HepG2 (cell line): Measurements from ENCODE around the gene C2orf78. TPM values are rescaled to one million over a fixed set of nuclear protein-coding genes. Genes with fewer than 3 reads are reported as not detected.

Experiments
- FOXK1 ChIP-seq: sonication (generic); formaldehyde crosslinking; IDR thresholded peaks from 2 replicates; pipeline ENCODE4 v1.4.0; 2020; ENCODE audit warnings: low read depth, missing genetic modification reagents, borderline replicate concordance
- HCFC1 ChIP-seq: fragments of 150-350 bp; IDR thresholded peaks from 2 replicates; pipeline ENCODE4 v1.6.1; 2014; ENCODE audit warnings: low read depth, low read length
- HDAC6 ChIP-seq: fragments of 200-600 bp; sonication (generic); IDR thresholded peaks from 2 replicates; pipeline ENCODE4 v1.7.0; 2017; ENCODE audit warnings: mild to moderate bottlenecking, antibody characterized with exemption, low read length, low read depth
- IRX3 ChIP-seq: sonication (generic); formaldehyde crosslinking; IDR thresholded peaks from 2 replicates; pipeline ENCODE4 v1.8.1; 2023; ENCODE audit warnings: mild to moderate bottlenecking, low read depth, missing genetic modification reagents, borderline replicate concordance
- KDM5A ChIP-seq: fragments of 200-600 bp; sonication (generic); IDR thresholded peaks from 2 replicates; pipeline ENCODE4 v1.7.0; 2018; ENCODE audit warnings: antibody characterized with exemption, mild to moderate bottlenecking, low read length, borderline replicate concordance
- SATB2 ChIP-seq: sonication (generic); formaldehyde crosslinking; IDR thresholded peaks from 2 replicates; pipeline ENCODE4 v1.5.0; 2020; ENCODE audit warnings: missing genetic modification reagents
- TAF1 ChIP-seq: sonication (generic); formaldehyde crosslinking; IDR thresholded peaks from 2 replicates; pipeline ENCODE4 v1.4.0; 2020; ENCODE audit warnings: missing genetic modification reagents
- TARDBP ChIP-seq: sonication (generic); formaldehyde crosslinking; IDR thresholded peaks from 2 replicates; pipeline ENCODE4 v1.8.0; 2022; ENCODE audit warnings: mild to moderate bottlenecking, missing genetic modification reagents
- THYN1 ChIP-seq: sonication (generic); formaldehyde crosslinking; IDR thresholded peaks from 2 replicates; pipeline ENCODE4 v1.8.1; 2023; ENCODE audit warnings: low read depth, mild to moderate bottlenecking, moderate library complexity, missing genetic modification reagents, borderline replicate concordance
- ZFP37 ChIP-seq: sonication (generic); formaldehyde crosslinking; IDR thresholded peaks from 2 replicates; pipeline ENCODE4 v1.4.0; 2020; ENCODE audit warnings: missing genetic modification reagents, borderline replicate concordance
- ZNF335 ChIP-seq: sonication (generic); formaldehyde crosslinking; IDR thresholded peaks from 2 replicates; pipeline ENCODE4 v1.4.0; 2020; ENCODE audit warnings: missing genetic modification reagents
- ZNF773 ChIP-seq: sonication (generic); formaldehyde crosslinking; IDR thresholded peaks from 2 replicates; pipeline ENCODE4 v1.4.0; 2020; ENCODE audit warnings: missing genetic modification reagents, borderline replicate concordance
- polyA plus RNA-seq, 8 experiments: library from polyadenylated mRNA; depleted of rRNA in 3 of 8; stranded (reverse) in 7 of 8; unstranded in 1 of 8; fragments of >200 nt; fragmentation: Illumina TruSeq in 4 of 8; extraction: Trizol in 4 of 8; gene quantifications; 2 replicates each; pipeline versions ENCODE4 v1.2.1 to v1.2.3, GENCODE V29; 2011 to 2016; ENCODE audit warnings: low read depth in 4 of 8, missing spikeins in 1 of 8, mixed read lengths in 1 of 8; ENCODE audit not compliant: insufficient read depth in 1 of 8
- total RNA-seq, 5 experiments: library from RNA; depleted of rRNA; stranded (reverse); fragments of >200 nt; fragmentation: Illumina TruSeq; extraction: Trizol; gene quantifications; 2 replicates each; pipeline ENCODE4 v1.2.3, GENCODE V29; 2016; ENCODE audit warnings: low read depth in 1 of 5
- TF ChIP-seq, protein P1 (sequence below), 2 experiments: sonication (generic) in 1 of 2; formaldehyde crosslinking in 1 of 2; IDR thresholded peaks; 2 replicates each; pipeline versions ENCODE4 v1.4.0 to v1.6.1; 2018 to 2020; ENCODE audit warnings: missing genetic modification reagents in 2 of 2, borderline replicate concordance in 1 of 2, low read depth in 1 of 2, mild to moderate bottlenecking in 1 of 2, missing biosample characterization in 1 of 2
- TF ChIP-seq, protein P2 (sequence below): IDR thresholded peaks from 2 replicates; pipeline ENCODE4 v1.6.1; 2016
- TF ChIP-seq, protein P3 (sequence below): IDR thresholded peaks from 2 replicates; pipeline ENCODE4 v1.6.1; 2016; ENCODE audit warnings: missing biosample characterization, missing genetic modification reagents, low read depth
- TF ChIP-seq, protein P4 (sequence below): sonication (generic); formaldehyde crosslinking; IDR thresholded peaks from 2 replicates; pipeline ENCODE4 v1.8.1; 2023; ENCODE audit warnings: mild to moderate bottlenecking, moderate library complexity, missing genetic modification reagents
- TF ChIP-seq, protein P5 (sequence below): IDR thresholded peaks from 2 replicates; pipeline ENCODE4 v1.6.1; 2016; ENCODE audit warnings: low read depth

C2orf78 gene
- total and polyA plus RNA-seq, 2 of the 13 experiments (the other 11 are each of a cell fraction or from before 2014, with no cell fraction given) = not detected

DNA sequence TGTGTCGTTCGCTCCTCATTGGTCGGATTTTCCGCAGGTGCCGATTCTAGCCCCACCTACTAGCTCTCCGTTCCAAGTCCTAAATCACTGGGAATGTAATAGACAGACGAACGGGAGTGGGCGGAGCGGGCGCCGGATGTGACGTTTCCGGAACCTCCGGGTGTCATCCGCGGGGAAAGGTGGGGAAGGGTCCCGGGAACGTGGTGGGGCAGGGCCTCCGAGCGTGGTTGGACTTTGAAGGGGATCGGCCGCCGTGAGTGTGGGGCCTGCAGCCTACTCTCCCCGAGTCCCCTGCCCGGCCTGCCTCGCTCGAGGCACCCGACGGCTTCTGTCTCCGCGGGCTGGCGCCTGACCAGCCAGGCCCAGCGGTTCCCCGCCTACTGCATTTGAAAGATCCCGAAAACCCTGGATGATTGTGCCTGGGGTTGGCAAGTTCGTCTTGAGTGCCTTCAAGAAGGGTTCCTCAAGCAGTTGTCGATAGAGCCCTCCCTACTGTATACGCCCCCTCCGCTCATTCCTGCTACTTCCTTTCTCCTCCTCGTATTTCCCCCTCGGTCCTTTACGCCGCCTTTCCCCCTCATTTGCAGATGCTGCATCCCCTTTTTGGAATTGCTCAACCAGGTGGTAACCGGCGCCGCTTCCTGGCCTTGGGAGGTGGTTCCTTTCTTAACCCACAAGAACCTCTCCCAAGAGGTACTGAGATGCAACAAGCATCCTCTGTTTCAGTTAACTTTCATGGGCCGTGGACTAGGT lies 45.0 kb downstream of the C2orf78 start, which contains the start of gene STAMBP (continued):
- TF ChIP-seq, protein P1, sequence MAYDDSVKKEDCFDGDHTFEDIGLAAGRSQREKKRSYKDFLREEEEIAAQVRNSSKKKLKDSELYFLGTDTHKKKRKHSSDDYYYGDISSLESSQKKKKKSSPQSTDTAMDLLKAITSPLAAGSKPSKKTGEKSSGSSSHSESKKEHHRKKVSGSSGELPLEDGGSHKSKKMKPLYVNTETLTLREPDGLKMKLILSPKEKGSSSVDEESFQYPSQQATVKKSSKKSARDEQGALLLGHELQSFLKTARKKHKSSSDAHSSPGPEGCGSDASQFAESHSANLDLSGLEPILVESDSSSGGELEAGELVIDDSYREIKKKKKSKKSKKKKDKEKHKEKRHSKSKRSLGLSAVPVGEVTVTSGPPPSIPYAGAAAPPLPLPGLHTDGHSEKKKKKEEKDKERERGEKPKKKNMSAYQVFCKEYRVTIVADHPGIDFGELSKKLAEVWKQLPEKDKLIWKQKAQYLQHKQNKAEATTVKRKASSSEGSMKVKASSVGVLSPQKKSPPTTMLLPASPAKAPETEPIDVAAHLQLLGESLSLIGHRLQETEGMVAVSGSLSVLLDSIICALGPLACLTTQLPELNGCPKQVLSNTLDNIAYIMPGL (CRISPR knock-in tag; IDR thresholded peaks at IDR 0.05; ENCODE audit: borderline replicate concordance in 1 of 2, low read depth in 1 of 2) = peak; percentile 73 to 81; a peak in 3 of 4 replicates
- TF ChIP-seq, protein P2, sequence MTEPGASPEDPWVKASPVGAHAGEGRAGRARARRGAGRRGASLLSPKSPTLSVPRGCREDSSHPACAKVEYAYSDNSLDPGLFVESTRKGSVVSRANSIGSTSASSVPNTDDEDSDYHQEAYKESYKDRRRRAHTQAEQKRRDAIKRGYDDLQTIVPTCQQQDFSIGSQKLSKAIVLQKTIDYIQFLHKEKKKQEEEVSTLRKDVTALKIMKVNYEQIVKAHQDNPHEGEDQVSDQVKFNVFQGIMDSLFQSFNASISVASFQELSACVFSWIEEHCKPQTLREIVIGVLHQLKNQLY (CRISPR knock-in tag) = no peak
- peak; percentile 38; the same call in 1 of the 2 replicates for TF ChIP-seq FOXK1 (CRISPR knock-in tag)
- peak; percentile 44; the same call in 1 of the 2 replicates for TF ChIP-seq IRX3 (CRISPR knock-in tag)
- TF ChIP-seq HCFC1 = peak; percentile 73; the same call in 1 of the 2 replicates
- TF ChIP-seq, protein P3, sequence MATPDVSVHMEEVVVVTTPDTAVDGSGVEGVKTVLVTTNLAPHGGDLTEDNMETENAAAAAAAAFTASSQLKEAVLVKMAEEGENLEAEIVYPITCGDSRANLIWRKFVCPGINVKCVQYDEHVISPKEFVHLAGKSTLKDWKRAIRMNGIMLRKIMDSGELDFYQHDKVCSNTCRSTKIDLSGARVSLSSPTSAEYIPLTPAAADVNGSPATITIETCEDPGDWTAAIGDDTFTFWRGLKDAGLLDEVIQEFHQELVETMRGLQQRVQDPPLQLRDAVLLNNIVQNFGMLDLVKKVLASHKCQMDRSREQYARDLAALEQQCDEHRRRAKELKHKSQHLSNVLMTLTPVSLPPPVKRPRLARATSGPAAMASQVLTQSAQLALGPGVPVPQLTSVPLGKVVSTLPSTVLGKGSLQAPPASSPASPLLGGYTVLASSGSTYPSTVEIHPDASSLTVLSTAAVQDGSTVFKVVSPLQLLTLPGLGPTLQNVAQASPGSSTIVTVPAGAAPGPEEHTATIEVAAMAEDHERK (CRISPR knock-in tag) = no peak; the same call in 1 of the 2 replicates
- TF ChIP-seq, protein P4, sequence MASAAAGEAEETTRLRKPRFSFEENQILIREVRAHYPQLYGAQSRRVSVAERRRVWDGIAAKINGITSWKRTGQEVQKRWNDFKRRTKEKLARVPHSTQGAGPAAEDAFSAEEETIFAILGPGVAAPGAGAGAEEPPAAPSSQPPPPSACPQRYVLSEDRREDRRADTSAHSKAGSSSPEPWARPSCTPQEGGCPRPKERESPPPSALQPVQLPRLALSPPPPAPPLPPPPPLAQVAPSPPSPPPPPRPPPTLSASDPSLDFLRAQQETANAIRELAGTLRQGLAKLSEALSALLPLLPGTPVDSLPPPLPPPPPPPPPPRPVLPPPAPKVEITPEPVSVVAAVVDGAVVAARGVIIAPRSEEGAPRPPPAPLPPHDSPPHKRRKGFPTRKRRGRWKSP = 0 out of 2 replicates have a peak, but pooled peaks have one; percentile 25
- TF ChIP-seq HDAC6 = no peak
- peak; percentile 87 for TF ChIP-seq KDM5A
- TF ChIP-seq, protein P5, sequence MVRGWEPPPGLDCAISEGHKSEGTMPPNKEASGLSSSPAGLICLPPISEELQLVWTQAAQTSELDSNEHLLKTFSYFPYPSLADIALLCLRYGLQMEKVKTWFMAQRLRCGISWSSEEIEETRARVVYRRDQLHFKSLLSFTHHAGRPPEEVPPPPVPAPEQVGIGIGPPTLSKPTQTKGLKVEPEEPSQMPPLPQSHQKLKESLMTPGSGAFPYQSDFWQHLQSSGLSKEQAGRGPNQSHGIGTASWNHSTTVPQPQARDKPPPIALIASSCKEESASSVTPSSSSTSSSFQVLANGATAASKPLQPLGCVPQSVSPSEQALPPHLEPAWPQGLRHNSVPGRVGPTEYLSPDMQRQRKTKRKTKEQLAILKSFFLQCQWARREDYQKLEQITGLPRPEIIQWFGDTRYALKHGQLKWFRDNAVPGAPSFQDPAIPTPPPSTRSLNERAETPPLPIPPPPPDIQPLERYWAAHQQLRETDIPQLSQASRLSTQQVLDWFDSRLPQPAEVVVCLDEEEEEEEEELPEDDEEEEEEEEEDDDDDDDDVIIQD (CRISPR knock-in tag) = peak; percentile 96
- TF ChIP-seq ZNF335 (CRISPR knock-in tag) = no peak
- no peak for TF ChIP-seq ZNF773 (CRISPR knock-in tag)
- no peak for TF ChIP-seq THYN1
- peak; percentile 65; the same call in 1 of the 2 replicates for TF ChIP-seq ZFP37
- TF ChIP-seq TARDBP = peak; percentile 77; the same call in 1 of the 2 replicates
- TF ChIP-seq SATB2 (CRISPR knock-in tag) = 0 out of 2 replicates have a peak, but pooled peaks have one; percentile 58
- peak; percentile 75 for TF ChIP-seq TAF1 (CRISPR knock-in tag)
